D341Med (cell line): ENCODE results near the gene FAM32A.

Experiments used
- DNase-seq: peaks from one replicate; pipeline ENCODE4 v3.0.0; 2012; ENCODE audit warnings: low spot score

Gene FAM32A

GRCh38 chr19:16225279-16226183 is 40.3 kb downstream of the FAM32A start:
- DNase-seq: no peak

DNA sequence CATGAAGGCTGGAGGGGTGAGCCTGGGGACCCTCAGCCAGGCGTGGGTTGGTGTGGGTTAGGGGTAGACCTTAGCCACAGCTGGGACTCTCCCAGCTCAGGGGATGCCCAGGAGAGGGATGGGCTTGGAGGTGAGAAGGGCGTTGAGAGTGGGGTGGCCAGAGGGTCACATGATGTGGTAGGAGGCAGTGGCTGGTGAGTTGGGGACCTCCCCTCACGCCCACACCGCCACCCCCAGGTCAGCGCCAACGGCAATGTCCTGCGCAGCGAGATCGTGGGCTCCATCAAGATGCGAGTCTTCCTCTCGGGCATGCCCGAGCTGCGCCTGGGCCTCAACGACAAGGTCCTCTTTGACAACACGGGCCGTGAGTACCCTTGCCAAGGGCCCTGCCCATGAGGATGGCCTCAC is 41.0 kb downstream of the FAM32A start:
- DNase-seq: peak; percentile 15

DNA sequence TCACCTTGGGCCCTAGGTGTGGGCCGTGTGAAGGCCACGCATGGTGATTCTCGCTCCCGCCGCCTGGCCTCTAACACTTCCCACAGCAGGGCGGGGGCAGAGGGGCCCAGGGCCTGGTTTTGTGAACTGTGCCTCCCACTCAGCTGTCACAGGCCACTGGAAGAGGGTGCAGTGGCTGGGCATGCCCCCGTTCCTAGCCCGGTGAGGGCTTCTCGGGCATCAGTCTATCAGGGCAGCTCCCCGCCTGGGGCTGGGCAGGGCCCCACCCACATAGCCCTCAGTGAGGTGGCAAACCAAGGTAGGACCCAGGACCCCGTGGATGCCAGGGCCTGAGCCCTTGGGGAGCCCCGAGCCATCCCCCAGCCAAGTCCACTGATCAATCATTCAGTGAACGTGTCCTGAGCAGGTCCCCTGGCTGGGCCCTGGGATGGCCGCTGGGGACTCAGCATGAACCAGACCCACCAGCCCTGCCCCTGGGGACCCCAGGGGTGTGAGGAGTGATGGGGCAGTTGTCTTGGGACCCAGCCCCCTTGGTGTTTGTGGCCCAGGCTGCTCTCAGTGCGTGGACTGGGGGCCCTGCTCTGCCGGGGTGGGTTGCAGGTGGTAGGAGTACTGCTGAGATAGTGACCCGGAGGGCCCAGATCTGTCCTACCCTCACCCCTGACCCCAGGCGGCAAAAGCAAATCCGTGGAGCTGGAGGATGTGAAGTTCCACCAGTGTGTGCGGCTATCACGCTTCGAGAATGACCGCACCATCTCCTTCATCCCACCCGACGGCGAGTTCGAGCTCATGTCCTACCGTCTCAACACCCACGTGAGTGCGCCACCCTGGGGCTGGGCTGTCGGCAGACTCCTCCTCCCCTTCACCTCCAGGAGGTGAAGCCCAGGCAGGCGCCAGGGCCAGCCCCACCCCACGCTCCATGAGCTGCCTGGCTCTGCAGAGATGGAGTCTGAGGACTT is 41.9 kb downstream of the FAM32A start:
- DNase-seq: peak; percentile 24

GRCh38 chr19:16227837-16228636 is 42.8 kb downstream of the FAM32A start:
- DNase-seq: no peak

DNA sequence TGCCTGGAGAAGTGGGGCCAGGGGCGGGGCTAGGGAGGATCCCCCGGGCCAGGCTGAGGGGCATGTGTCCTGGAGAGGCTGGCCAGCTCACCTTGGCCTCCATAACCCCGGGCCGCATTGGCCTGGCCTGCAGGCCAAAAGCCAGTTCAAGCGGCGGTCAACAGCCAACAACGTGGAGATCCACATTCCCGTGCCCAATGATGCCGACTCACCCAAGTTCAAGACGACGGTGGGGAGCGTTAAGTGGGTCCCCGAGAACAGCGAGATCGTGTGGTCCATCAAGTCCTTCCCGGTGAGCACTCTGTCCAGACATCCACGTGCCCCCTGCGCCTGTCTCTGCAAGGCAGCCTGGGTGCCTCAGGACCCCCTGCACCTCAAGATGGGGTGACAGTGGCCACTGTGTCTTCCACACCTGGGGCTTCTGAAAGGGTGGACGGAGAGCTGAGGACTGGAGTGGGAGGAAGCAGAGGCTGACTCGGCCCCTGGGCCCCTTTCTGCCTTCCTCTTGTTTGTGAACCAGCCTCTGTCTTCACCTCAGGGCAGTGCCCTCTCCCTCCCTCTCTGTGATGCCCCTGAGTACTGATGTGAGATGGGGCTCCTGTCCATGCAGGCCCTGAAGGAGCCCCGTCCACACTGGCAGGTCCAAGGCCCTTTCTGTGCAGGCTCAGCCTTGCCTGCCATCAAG is 43.6 kb downstream of the FAM32A start:
- no peak for DNase-seq

- DNase-seq: no peak
These were observed 44.1 kb downstream of the FAM32A start for GRCh38 chr19:16229322-16229641.

GRCh38 chr19:16232127-16232526 is 46.9 kb downstream of the FAM32A start:
- no peak for DNase-seq

GRCh38 chr19:16232568-16232967 is 47.4 kb downstream of the FAM32A start:
- DNase-seq: peak; percentile 27

GRCh38 chr19:16233081-16233776 is 48.0 kb downstream of the FAM32A start:
- DNase-seq: peak; percentile 24

DNA sequence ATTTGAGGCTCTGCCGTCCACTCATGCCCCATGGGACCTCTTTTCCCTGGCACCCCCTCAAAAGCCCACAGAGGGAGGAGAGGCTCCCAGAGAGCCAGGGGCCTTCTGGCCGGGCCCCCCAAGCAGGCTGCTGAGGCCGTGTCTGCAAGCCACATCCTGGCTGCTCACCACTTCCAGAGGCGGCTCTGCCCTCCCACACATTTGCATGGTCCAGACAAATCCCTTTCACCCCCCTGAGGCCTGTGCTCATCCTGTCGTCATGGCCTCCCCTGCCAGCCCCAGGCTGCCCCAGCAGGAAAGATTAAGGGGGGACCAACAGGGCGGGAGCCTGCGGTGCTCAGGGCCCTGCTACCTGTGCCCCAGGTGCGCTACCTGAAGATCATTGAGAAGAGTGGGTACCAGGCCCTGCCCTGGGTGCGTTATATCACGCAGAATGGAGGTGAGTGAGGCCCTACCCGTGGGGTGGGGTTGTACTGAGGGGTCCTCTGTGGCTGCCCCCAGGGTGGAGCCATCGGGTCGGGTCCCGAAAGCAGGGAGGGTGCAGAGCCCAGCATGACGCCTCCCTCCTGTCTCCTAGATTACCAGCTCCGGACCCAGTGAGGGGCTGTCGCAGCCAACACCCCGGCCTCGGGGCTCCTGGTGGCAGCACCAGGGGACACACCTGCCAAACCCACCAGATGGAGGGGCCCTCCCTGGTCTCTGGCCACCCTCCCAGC is 48.8 kb downstream of the FAM32A start:
- DNase-seq: peak; percentile 30

DNA sequence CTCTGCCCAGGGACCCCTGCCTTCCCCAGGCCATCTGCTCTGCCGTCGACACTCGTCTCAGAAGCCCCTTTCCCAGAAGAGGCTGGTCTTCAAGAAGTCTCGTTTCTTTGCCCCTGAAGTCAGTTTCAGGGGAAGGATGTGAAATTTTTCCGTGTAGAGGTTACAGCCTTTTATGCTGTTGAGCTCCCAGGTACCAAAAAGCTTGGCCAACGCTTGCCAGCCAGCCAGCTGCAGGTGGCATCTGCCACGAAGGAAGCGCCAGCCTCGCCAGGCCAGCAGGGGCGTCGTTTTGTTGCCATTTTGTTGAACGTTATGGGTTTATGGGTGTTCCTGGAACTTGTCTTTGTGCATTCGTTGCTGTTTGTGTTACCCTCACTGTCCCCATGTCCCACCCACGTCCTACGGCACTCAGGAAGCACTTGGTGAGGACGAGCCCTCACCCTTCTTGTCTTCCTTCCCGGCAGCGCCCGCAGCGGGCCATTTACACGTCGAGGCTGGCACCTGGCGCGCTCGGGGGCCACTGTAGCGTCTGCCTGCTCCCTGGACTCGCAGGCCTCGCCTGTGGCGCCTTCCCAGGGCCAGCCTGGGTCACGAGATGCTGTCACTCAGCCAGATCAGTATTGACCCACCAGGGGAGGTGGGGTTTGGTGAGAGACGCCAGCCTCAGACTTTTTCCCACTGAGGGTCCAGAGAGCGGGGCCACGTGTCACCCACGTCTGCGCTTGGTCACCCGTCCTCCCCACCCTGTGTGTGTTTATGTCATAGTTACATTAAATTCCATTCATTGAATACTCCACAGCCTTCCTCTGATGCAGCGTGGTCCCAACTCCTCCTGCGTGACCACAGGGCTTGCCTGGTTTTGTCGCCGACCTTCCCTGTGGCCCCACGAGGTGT is 49.6 kb downstream of the FAM32A start:
- peak; percentile 22 for DNase-seq

DNA sequence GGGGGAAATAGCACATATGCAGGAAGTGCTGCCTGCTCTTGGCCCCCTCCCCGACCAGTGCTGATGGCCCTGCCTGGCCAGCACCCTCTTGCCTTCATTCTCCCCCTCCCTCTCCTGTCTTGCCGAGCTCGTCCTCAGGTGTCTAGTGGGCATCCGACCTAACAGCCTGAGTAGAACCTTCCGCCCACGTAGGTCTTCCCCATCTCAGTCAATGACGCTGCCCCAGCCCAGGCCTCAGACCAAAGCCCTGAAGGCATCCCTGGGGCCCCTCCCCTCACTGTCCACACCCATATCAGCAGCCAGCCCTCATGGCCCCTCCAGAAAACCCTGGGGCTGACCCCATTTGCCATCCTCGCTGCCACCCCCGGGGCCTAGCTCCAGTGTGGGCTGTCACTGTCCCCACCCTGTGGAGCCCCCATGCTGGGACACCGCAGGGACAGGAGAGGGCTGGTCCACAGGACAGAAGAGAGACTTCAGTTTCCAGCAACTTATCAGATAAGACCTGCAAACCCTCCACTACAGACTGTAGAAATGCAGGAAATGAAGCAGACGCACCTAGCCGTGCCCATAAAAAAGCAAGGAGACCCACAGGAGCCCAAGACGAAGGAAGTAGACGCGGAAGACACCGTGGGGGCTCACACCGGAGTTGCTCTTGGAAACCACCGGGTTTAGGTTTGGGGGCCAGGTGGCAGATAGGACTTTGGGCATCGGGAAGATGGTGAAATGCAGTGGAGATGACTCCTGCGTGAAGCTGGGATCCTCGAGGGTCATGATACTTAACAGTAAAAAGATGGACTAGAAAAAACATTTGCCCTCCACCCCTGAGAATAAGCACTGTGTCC is 50.8 kb downstream of the FAM32A start:
- DNase-seq: peak; percentile 20
